Gastroesophageal sphincter (tissue), 3 donors: ENCODE results near the gene CPA5.

ENCODE experiments used
- POLR2A ChIP-seq, 2 donors: fragments of 450-650 bp; IDR thresholded peaks; one replicate each; pipeline ENCODE4 v1.6.1; 2017; ENCODE audit warnings: antibody characterized with exemption in 2 of 2, mild to moderate bottlenecking in 2 of 2, moderate library complexity in 1 of 2
- POLR2AphosphoS5 ChIP-seq: sonication (generic); formaldehyde crosslinking; IDR thresholded peaks from one replicate; pipeline ENCODE4 v1.6.1; 2017; ENCODE audit warnings: antibody characterized with exemption
- TF ChIP-seq, protein P1 (sequence below), 4 experiments: fragments of 200-600 bp in 2 of 4; fragments of 450-650 bp in 2 of 4; sonication (generic) in 1 of 4; IDR thresholded peaks; one replicate each; pipeline ENCODE4 v1.5.1; 2017 to 2019; ENCODE audit warnings: antibody characterized with exemption in 4 of 4, mild to moderate bottlenecking in 2 of 4, moderate library complexity in 2 of 4

- TF ChIP-seq, protein P1, sequence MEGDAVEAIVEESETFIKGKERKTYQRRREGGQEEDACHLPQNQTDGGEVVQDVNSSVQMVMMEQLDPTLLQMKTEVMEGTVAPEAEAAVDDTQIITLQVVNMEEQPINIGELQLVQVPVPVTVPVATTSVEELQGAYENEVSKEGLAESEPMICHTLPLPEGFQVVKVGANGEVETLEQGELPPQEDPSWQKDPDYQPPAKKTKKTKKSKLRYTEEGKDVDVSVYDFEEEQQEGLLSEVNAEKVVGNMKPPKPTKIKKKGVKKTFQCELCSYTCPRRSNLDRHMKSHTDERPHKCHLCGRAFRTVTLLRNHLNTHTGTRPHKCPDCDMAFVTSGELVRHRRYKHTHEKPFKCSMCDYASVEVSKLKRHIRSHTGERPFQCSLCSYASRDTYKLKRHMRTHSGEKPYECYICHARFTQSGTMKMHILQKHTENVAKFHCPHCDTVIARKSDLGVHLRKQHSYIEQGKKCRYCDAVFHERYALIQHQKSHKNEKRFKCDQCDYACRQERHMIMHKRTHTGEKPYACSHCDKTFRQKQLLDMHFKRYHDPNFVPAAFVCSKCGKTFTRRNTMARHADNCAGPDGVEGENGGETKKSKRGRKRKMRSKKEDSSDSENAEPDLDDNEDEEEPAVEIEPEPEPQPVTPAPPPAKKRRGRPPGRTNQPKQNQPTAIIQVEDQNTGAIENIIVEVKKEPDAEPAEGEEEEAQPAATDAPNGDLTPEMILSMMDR (IDR thresholded peaks at IDR 0.05), result no peak
- TF ChIP-seq POLR2A (IDR thresholded peaks at IDR 0.05), result no peak
- no peak for TF ChIP-seq POLR2AphosphoS5
These were observed 48.5 kb downstream of the CPA5 start for GRCh38 chr7:130393101-130393561.
